ENCODE measurements around the gene MLH3.

Gene MLH3

DNA sequence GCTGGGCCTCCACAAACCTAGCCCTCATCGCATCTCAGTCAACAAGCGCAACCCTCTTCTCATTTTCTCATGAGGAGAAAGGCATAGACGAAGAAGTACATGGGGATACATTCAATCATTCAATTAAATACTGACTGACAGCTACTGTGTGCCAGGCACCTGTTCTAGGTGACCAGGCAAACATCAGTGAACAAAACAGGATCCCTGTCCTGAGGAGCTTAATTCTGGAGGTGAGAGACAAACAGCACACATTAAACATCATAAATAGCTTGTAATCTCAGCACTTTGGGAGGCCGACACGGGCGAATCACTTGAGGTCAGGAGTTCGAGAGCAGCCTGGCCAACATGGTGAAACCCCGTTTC, 12.9 kb upstream of the MLH3 start:
- no peak for DNase-seq

DNA sequence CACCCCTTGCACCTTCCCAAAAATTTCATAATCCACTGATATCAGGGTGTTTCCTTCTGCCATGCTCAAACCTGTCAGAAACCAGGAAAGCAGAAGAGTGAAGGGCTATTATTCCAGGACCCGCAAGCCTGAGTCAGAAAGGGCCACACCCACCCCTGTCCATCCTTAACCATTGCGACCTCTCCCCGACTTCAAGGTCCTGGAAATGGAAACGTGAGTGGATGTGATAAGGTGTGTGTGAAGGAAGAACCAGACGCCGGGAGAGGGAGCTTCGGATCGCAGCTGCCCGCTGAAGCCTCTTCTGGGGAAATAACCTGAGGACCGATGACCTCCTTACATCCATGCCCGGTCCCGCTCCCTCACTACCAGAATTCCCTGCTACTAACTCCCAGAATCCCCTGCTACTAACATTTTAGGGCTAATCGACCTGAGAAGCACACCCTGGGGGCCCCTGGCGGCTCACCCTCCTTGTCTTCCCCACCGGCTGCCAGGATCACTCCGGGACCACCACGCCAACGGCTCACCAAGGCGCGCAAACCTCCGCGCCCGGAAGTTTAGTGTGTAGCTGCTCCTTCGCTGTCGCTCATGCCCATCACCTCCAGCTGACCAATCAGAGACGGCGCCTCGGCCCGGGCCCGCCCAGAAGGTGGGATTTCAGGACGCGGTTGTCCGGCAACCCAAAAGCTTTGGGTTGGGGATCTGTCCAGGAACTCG, 12.4 kb upstream of the MLH3 start, which contains the start of gene ACYP1:
Gene ACYP1, minus strand, starts transcription at position 534 of the 714 bp plus-strand sequence. Its CDS starts 471 bp downstream, at position 63.
- peak; percentile 82 for DNase-seq

DNA sequence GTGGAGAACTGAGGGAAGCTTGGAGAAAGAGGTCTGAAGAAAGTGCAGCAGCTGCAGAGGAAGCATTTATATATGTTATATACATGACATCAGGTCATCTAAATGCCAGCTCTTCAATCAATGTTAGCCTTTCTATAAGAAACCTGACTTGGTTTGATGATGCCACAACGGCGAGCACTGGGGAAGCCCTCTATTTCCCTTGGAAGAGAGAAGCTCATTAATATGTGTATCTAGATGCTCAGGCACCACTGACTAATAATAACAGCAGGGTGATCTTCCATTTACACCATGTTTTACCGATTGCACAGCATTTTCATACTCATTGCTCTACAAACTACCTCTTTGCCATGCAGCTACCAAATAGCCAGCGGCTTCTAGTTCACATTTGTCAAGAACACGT, 11.7 kb upstream of the MLH3 start:
- DNase-seq: no peak

DNA sequence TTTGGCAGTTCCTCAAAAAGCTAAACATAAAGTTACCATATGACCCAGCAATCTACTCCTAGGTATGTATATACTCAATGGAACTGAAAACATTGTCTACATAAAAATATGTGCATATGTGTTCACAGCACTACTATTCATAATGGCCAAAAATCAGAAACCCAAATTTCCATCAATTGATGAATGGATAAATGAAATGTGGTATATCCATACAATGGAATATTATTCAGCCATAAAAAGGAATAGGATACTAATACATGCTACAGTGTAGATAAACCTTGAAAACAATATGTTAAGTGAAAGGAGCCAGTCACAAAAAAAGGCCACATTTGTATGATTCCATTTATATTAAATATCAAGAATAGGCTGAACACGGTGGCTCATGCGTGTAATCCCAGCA, 9.2 kb upstream of the MLH3 start:
- DNase-seq: no peak

DNA sequence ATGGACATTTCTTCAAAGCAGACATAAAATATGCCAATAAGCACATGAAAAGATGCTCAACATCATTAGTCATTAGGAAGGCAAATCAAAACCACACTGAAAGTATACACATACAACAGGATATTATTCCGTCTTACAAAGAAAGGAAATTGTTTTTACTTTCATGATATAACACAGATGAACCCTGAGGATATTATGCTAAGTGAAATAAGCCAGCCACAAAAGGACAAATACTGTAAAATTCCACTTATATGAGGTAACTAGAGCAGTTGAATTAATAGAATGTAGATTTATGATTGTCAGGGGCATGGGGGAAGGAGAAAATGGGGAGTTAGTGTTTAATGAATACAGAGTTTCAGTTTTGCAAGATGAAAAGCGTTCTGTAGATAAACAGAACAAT, 8.4 kb upstream of the MLH3 start:
- DNase-seq: no peak

DNA sequence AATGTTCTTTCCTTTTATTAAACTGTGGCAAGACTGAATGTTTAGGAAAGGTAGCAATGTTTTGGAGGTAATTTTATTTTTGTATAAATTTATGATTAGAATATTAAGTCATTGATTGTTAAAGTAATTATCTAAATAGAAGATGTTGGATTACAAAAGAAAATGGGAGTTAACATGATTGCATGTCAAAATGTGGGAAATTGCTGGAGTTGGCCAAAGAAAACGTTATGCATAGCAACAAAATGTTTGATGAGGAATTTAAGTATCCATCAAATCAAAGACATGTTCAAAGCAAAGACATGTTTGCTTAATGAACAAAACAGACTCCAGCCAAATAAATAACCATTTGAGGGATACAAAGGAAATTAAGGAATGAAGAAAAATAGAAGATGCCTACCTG, 3.2 kb upstream of the MLH3 start:
- no peak for DNase-seq

DNA sequence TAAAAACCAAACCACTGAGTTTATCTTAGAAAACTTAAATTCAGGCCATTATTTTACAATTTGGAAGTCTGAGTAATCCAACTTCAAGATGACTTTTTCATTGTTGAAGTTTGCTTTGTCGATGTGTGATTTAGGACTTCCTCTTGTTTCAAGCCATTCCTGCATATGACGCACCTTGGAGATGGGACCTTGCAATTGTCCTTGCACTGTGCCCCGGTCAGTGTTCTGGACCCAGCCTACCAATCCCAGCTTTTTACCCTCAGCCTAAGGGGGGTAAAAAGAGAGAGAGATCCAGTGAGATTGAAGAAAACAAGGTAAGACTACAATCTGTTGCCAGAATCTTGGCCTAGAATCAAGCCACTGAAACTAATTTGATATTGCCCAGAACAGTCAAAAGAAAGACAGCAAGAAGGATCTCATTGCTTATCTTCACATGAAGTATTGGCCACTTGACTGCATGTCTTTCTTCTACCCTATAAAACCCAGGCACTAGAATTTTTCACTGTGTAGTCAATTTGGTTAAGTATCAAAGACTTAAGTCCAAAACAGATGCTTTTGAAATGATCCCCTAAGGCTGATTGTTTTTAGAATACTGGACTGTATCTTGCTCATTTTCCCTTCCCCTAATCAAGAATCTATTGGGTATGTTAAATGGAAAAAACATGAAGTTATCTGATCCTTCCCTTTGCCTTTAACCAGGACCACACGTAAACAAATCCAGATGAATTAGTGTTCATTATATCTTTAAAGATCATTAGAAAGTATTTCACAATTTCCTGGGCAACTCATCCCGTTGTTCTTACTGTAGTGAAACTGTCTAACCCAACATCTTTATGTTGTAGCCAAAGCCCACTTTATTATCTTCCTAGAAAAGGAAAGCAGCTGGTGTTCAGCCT, 2.4 kb upstream of the MLH3 start:
- DNase-seq: no peak

DNA sequence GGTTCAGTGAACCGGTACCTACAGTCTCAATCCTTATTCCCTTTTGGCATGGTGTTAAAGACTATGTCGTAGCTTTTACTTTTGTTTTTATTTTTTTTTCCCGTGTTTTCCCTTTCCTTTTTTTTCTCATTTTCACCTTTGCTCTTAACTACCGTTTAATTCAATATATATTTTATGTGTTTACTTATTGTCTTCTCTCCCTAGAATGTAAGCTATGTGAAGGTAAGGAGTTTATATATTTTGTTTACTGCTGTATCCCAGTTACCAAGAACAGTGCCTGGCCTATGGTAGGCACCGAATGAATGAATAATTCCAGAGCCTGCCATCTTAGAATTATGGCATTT, 261 bp upstream of the MLH3 start:
- DNase-seq: no peak

DNA sequence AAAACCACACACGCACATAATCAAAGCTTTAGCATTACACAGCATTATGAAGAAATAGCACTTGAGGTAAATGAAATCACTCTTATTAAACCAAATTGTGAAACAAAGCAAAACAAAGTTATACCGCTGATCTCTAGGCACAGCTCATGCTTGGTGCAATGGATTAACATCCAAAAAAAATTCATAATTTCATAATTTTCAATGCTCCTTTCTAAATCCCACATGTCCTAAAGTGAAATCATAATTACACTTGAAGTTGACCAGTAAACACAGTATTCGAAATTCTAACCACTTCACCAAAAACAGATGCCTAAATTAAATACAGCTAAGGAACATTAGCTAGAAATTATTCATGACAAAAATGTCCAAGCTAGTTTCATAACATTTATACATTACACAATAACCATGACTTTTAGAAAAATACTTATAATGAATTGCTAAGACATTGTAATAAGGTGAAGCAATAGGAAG, 1.5 kb downstream of the MLH3 start:
- no peak for DNase-seq

DNA sequence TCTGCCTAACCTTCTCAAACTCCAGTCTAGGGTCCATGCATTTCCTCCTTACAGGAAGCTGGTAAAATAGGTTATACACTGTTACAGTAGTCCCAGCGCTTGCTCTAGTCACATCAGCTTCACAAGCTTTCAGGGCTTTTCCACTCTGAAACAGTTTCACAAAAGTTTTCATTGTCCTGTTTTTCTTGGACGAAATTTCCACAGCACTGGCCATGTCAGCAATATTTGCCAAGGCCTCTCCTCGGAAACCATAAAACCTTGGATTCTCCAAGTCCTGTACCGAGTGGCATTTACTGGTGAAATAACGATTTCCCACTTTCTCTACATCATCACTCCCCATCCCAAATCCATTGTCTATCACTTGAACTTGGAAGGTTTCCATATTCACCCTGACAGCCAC, 2.1 kb downstream of the MLH3 start:
- no peak for DNase-seq

DNA sequence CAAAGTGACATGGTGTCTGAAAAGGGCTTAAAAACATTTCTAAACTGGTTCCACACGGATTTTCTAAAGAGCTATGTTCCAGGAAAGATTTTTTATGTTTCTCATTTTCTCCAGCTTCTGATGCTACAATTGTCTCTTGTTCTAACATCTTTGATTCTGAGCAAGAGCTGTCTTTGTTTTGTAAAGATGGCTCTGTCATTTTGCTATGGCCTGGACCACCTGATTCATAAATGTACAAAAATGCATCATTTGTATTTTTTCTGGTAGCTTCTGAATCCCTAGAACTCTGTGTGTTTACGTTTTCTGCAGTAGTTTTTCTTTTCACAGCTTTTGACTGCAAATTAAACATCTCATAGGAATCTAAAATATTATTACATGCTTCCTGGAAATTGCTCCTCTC, 3.2 kb downstream of the MLH3 start:
- DNase-seq: no peak

DNA sequence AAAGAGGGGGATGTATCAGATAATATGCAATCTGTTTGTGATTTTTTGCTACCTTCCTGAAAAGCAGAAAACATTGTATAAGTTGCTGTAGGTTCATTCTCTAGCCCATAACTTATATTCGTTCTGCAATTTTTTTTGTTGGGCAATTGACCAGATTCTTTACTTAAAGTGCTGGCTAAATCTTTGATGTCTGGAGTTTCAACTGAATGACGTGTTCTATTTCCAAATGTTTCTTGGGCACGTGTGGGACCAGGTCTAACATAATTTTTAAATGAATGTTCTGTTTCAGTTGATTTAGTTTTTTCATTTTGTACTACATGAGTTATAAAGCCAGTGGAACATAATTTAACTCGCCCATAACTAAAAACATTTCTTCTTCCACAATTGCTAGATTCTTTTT, 3.8 kb downstream of the MLH3 start:
- DNase-seq: no peak

DNA sequence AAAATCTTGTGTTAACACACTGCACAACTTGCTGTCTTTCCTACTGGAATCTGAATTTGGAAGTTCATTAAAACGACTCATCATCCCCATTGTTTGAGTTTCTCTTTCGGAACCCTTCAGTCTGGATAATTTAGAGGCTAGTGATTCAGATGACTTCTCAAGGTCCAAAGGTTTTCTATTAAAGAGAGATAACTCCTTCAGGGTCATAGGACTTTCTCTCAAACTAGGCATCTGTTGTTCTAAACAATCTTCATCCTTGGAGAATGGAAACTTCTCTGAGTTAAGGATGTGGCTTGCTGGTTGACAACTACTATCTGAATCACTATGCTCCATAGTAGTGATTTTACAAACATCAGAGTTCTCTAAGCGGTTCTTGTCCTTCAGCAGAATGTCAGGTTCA, 4.4 kb downstream of the MLH3 start:
- DNase-seq: no peak

DNA sequence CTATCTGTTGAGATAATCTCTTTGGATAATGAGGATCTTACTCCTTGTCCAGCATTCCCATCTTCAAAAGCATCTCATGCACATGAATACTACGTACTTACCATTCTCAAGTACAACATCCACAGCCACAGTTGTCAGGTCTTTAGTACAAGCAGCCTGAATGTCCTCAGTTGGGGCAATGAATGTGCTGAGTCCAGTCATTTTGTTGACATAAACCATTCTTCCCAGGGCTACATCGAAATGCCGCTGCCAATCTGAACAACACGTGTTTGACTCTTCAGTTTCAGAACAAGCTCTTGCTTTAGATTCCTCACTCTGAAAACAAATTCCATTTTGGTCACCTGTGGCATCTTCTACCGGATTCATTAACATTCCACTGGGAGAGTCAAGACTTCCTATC, 5.0 kb downstream of the MLH3 start:
- no peak for DNase-seq

DNA sequence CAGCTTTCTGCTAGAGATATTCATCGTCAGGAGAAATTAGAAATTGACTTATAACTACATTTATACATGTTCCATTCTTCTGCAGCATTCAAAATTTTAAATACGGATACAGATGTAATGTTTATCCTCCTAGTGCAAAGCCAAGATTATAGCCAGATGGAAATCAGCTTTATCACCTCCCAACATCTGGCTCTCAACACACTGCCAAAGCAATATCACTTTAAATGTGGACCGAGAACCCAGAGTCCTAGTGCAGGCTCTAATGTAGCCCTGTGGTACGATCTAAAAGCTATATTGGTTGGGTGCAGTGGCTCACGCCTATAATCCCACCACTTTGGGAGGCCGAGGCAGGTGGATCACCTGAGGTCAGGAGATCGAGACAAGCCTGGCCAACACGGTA, 6.5 kb downstream of the MLH3 start:
- DNase-seq: no peak

DNA sequence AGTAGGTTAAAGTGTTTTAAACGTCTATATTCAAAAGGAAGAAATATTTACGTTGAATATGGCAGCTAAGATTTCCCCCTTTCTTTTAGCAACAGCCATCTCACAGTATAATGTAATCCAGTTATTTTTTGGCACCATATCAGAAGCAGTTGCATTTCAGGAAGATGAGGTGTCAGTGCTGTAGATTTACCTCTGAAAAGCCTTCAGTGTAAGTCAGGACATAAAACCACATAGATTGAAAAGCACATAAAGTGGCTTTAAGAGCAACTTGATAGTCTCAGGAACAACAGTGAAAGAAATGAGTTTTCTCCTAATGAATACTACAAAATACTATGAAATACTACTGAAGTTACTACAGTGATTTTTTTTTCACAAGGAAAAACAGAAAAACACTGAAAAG, 6.9 kb downstream of the MLH3 start:
- DNase-seq: no peak

DNA sequence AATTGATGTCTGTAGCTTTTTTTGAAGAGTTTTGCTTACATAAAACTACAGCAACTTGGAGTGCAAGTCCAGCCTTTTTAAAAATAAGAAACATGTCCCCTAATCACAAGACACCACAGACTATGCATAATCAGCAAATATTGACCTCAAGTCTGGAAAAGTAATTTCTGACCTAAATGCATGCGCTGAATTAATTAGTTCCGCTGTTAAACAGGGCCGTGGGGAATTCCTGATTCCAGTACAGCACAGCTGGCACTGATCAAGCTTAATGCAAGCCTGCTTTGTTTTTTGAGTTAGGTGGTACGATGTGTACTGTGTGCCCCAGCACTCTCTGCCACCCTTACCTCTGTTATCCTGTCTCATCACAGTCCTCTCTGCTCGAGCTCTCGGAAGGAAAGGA, 9.2 kb downstream of the MLH3 start:
- DNase-seq: no peak

DNA sequence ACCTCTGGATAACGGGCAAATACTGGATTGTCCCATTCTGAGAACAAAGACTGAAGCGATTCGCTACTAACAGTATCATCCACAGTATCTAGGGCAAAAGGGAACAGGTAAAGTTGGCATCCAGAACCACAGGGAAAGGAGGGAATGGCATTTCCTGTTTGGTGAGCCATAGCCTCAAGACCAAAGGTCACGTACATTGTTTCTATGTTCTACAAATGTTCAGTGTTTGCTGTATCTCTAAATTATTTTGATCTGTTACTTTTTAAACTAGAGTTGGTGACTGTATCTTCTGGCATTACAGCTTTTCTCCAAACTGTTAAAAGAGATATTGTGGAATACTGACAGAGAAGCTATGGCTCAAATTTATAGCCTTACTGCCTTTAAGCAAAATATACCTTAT, 9.7 kb downstream of the MLH3 start:
- no peak for DNase-seq

DNA sequence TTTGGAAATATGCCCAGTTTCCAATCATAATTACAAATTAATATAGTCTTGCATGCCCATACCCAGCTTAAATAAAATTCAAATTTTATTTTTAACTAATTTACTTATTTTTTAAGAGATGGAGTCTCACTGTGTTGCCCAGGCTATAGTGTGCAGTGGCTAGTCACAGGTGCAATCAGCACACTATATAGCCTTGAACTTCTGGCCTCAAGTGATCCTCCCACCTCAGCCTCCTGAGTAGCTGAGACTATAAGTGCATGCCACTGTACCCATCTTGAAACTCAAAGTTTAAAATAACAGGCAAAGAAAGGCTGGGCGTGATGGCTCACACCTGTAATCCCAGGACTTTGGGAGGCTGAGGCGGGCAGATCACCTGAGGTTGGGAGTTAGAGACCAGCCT, 10.3 kb downstream of the MLH3 start:
- no peak for DNase-seq

DNA sequence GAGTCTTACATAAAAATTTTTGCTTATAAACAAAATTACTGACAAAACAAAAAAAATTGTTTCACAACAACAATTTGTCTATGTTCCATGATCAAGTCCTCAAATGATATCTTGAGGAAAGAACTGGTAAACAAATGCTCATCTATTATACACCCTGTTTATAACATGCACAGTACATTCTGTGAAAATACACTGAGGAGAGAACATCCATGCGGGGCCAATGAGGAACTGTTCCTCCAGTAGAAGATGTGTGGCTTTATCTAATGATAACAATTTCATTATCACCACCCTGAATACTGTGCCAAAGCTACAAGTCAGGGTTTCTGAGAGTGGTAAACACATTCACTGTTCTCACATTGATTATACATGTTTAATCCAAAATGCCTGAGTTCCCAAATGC, 10.8 kb downstream of the MLH3 start:
- no peak for DNase-seq

DNA sequence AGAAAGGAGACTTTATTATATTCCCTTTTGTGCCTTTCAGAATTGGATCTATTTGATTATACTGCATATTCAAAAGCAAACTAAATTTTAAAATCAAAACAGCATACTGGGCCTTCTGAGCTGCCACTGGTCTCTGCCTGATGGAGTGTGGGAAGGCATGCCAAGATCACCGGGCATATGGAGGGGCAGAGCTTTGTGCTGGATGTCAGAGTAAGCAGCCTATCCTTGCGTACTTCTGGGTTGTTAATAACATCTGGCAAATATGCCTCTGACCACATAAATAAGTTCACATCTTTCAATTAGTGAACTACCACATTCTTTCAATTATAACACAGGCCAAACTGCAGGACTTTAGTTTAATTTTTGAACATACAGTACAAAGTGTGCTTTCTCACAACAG, 18.3 kb downstream of the MLH3 start:
- DNase-seq: no peak

DNA sequence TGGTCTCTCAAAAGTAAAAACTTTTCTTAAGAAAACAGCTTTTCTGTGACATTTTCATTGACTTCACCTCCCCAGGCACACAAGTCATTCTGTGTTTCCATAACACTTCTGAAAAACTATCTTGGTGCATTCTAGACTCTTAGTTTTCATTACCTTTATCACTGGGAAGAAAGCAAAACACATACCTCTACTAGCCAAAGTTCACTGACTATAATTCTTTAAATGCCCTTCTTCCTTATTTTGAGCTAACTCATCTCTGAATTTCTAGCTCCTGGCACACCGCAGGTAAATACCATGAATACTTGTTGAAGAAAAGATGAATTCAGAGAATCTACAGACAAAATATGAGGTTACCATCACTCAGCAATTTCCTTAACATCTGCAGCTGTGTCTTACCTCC, 21.1 kb downstream of the MLH3 start:
- no peak for DNase-seq

DNA sequence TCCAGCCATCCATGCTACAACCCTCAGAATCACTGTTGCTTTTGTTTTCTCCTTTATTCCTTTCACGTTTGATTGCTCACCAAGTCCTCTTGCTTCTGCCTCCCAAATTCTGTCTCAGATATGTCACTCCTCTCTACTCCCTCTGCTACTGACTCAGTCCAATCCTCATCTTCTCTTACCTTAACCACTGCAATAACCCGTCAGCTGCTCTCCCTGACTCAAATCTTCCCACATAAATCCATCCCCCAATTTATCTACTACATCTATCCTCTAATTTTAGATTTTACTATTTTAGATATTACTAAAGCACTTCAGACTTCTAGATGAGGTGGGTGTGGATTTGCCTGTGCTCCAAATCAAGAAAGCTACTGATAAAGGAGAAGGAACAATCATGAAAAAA, 25.4 kb downstream of the MLH3 start:
- no peak for DNase-seq

DNA sequence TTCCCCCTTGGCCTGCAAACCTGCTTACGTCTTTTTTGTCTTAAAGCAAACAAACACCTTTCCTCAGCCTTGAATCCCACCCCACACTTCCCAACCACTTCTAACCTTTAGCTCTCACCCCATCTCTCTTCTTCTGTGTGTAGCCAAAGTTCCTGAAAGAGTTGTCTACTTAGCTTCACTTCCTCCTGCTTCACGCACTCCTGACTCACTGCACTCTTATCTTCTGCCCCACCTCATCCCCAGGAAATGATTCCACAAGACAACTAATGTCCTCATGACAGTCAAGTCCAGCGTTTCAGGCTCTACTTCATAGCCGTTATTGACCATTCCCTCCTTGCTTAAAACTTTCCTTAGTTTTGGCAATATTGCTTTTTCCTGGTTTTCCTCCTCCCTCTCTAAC, 26.2 kb downstream of the MLH3 start:
- no peak for DNase-seq

DNA sequence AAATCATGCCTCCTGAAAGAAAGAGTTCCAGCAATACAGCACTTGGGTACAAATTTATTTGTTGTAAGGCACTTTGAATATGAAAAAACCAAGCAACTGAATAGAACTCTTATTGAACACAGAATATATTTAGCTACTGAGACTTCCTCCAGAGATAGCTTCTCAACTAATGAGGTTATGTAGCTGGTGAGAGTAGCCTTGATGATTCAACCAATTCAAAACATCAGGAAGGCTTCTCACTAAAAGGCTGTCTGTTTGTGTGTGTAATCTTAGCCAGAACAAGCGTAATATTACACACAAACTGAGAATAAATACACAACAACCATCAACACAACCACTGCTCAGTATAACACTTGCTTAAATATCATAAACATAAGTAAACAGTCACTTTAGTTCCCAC, 28.2 kb downstream of the MLH3 start:
- no peak for DNase-seq
